HepG2 (cell line): ENCODE results near the gene THOC7. TPM values are rescaled to one million over a fixed set of nuclear protein-coding genes. Genes with fewer than 3 reads are reported as not detected.

ENCODE experiments used
- CBFB ChIP-seq: sonication (generic); formaldehyde crosslinking; IDR thresholded peaks from 2 replicates; pipeline ENCODE4 v1.4.0; 2020; ENCODE audit warnings: missing genetic modification reagents
- ETV5 ChIP-seq: IDR thresholded peaks from 2 replicates; pipeline ENCODE4 v1.6.1; 2018; ENCODE audit warnings: missing biosample characterization, missing genetic modification reagents, inconsistent platforms, borderline replicate concordance
- HDAC1 ChIP-seq: sonication (generic); formaldehyde crosslinking; IDR thresholded peaks from 2 replicates; pipeline ENCODE4 v1.5.1; 2020; ENCODE audit warnings: mild to moderate bottlenecking, missing genetic modification reagents
- HHEX ChIP-seq: IDR thresholded peaks from 2 replicates; pipeline ENCODE4 v1.6.1; 2016; ENCODE audit warnings: control low read depth
- HNF4A ChIP-seq: sonication (generic); formaldehyde crosslinking; IDR thresholded peaks from 2 replicates; pipeline ENCODE4 v1.4.0; 2020; ENCODE audit warnings: missing genetic modification reagents
- JUN ChIP-seq: sonication (generic); formaldehyde crosslinking; IDR thresholded peaks from 2 replicates; pipeline ENCODE4 v1.4.0; 2020; ENCODE audit warnings: mild to moderate bottlenecking, missing genetic modification reagents
- MIXL1 ChIP-seq: IDR thresholded peaks from 2 replicates; pipeline ENCODE4 v1.6.1; 2016
- SOX13 ChIP-seq, 3 experiments: fragments of 450-650 bp in 1 of 3; sonication (generic) in 1 of 3; formaldehyde crosslinking in 1 of 3; IDR thresholded peaks in 2 of 3; conservative IDR thresholded peaks in 1 of 3; 2 replicates each; pipeline versions ENCODE4 v1.5.0 to v1.6.1; 2016 to 2020; ENCODE audit warnings: antibody characterized with exemption in 1 of 3, mild to moderate bottlenecking in 1 of 3, missing compliant biosample characterization in 1 of 3, missing genetic modification reagents in 1 of 3, moderate library complexity in 1 of 3
- TAF1 ChIP-seq: sonication (generic); formaldehyde crosslinking; IDR thresholded peaks from 2 replicates; pipeline ENCODE4 v1.4.0; 2020; ENCODE audit warnings: missing genetic modification reagents
- TBX3 ChIP-seq: fragments of 450-650 bp; IDR thresholded peaks from 2 replicates; pipeline ENCODE4 v1.6.1; 2017; ENCODE audit warnings: antibody characterized with exemption, mild to moderate bottlenecking, inconsistent platforms, borderline replicate concordance
- TEAD2 ChIP-seq: sonication (generic); formaldehyde crosslinking; IDR thresholded peaks from 2 replicates; pipeline ENCODE4 v1.9.0; 2021; ENCODE audit warnings: missing genetic modification reagents
- YEATS2 ChIP-seq: sonication (generic); formaldehyde crosslinking; IDR thresholded peaks from 2 replicates; pipeline ENCODE4 v1.4.0; 2020; ENCODE audit warnings: missing genetic modification reagents, borderline replicate concordance
- ZFX ChIP-seq: sonication (generic); formaldehyde crosslinking; IDR thresholded peaks from 2 replicates; pipeline ENCODE4 v1.4.0; 2020; ENCODE audit warnings: mild to moderate bottlenecking, low read depth, missing genetic modification reagents, moderate library complexity
- ZMYM3 ChIP-seq: sonication (generic); formaldehyde crosslinking; IDR thresholded peaks from 2 replicates; pipeline ENCODE4 v1.5.1; 2020; ENCODE audit warnings: mild to moderate bottlenecking, missing genetic modification reagents
- ZNF225 ChIP-seq: sonication (generic); formaldehyde crosslinking; IDR thresholded peaks from 2 replicates; pipeline ENCODE4 v1.4.0; 2020; ENCODE audit warnings: mild to moderate bottlenecking, missing genetic modification reagents
- ZNF614 ChIP-seq: IDR thresholded peaks from 2 replicates; pipeline ENCODE4 v1.6.1; 2018; ENCODE audit warnings: missing biosample characterization, missing genetic modification reagents, inconsistent platforms, borderline replicate concordance
- polyA plus RNA-seq, 8 experiments: library from polyadenylated mRNA; depleted of rRNA in 3 of 8; stranded (reverse) in 7 of 8; unstranded in 1 of 8; fragments of >200 nt; fragmentation: Illumina TruSeq in 4 of 8; extraction: Trizol in 4 of 8; gene quantifications; 2 replicates each; pipeline versions ENCODE4 v1.2.1 to v1.2.3, GENCODE V29; 2011 to 2016; ENCODE audit warnings: low read depth in 4 of 8, missing spikeins in 1 of 8, mixed read lengths in 1 of 8; ENCODE audit not compliant: insufficient read depth in 1 of 8
- total RNA-seq, 5 experiments: library from RNA; depleted of rRNA; stranded (reverse); fragments of >200 nt; fragmentation: Illumina TruSeq; extraction: Trizol; gene quantifications; 2 replicates each; pipeline ENCODE4 v1.2.3, GENCODE V29; 2016; ENCODE audit warnings: low read depth in 1 of 5
- TF ChIP-seq, protein P1 (sequence below): sonication (generic); formaldehyde crosslinking; IDR thresholded peaks from 2 replicates; pipeline ENCODE4 v1.9.0; 2021; ENCODE audit warnings: missing genetic modification reagents, mild to moderate bottlenecking, borderline replicate concordance
- TF ChIP-seq, protein P2 (sequence below), 2 experiments: sonication (generic) in 1 of 2; formaldehyde crosslinking in 1 of 2; IDR thresholded peaks; 2 replicates each; pipeline versions ENCODE4 v1.4.0 to v1.6.1; 2018 to 2020; ENCODE audit warnings: missing genetic modification reagents in 2 of 2, borderline replicate concordance in 1 of 2, low read depth in 1 of 2, mild to moderate bottlenecking in 1 of 2, missing biosample characterization in 1 of 2
- TF ChIP-seq, protein P3 (sequence below): IDR thresholded peaks from 2 replicates; pipeline ENCODE4 v1.4.0; 2020; ENCODE audit warnings: mild to moderate bottlenecking, missing genetic modification reagents
- TF ChIP-seq, protein P4 (sequence below): sonication (generic); formaldehyde crosslinking; IDR thresholded peaks from 2 replicates; pipeline ENCODE4 v1.4.0; 2020; ENCODE audit warnings: mild to moderate bottlenecking, low read depth, missing genetic modification reagents

Gene THOC7
- total and polyA plus RNA-seq, 2 of the 13 experiments (the other 11 are each of a cell fraction or from before 2014, with no cell fraction given), result 32.8 to 63.5 TPM

DNA sequence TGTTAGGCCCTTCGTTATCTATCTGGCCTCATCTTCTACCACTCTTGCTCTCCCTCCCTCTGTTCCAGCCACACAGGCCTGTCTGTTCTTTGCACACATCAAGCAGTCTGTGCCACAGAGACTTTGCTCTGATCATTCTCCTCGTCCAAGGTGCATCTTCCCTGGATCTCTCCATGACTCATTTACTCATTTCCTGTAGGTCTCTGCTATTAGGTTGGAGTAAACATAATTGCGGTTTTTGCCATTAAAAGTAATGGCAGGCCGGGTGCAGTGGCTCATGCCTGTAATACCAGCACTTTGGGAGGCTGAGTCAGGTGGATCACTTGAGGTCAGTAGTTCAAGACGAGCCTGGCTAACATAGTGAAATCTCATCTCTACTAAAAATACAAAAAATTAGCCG is 54.0 kb downstream of the THOC7 start (continued):
- TF ChIP-seq SOX13 (IDR thresholded peaks at IDR 0.05), result no peak
- TF ChIP-seq SOX13 (CRISPR knock-in tag; conservative IDR thresholded peaks at IDR 0.05 in 1 of 2, IDR thresholded peaks at IDR 0.05 in 1 of 2), result peak in 1 of 2 experiments; percentile 38; a peak in 1 of 4 replicates
- 0 out of 2 replicates have a peak, but pooled peaks have one; percentile 43 for TF ChIP-seq HHEX (CRISPR knock-in tag)
- TF ChIP-seq MIXL1 (CRISPR knock-in tag), result peak; percentile 87
- TF ChIP-seq YEATS2, result peak; percentile 36; the same call in 1 of the 2 replicates
- TF ChIP-seq ZFX (CRISPR knock-in tag), result peak; percentile 38; the same call in 1 of the 2 replicates
- TF ChIP-seq, protein P1, sequence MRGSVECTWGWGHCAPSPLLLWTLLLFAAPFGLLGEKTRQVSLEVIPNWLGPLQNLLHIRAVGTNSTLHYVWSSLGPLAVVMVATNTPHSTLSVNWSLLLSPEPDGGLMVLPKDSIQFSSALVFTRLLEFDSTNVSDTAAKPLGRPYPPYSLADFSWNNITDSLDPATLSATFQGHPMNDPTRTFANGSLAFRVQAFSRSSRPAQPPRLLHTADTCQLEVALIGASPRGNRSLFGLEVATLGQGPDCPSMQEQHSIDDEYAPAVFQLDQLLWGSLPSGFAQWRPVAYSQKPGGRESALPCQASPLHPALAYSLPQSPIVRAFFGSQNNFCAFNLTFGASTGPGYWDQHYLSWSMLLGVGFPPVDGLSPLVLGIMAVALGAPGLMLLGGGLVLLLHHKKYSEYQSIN (CRISPR knock-in tag), result no peak
- TF ChIP-seq, protein P2, sequence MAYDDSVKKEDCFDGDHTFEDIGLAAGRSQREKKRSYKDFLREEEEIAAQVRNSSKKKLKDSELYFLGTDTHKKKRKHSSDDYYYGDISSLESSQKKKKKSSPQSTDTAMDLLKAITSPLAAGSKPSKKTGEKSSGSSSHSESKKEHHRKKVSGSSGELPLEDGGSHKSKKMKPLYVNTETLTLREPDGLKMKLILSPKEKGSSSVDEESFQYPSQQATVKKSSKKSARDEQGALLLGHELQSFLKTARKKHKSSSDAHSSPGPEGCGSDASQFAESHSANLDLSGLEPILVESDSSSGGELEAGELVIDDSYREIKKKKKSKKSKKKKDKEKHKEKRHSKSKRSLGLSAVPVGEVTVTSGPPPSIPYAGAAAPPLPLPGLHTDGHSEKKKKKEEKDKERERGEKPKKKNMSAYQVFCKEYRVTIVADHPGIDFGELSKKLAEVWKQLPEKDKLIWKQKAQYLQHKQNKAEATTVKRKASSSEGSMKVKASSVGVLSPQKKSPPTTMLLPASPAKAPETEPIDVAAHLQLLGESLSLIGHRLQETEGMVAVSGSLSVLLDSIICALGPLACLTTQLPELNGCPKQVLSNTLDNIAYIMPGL (CRISPR knock-in tag; IDR thresholded peaks at IDR 0.05; ENCODE audit: borderline replicate concordance in 1 of 2, low read depth in 1 of 2), result no peak
- TF ChIP-seq JUN, result peak; percentile 63; the same call in 1 of the 2 replicates
- TF ChIP-seq ETV5 (CRISPR knock-in tag), result peak; percentile 82; the same call in 1 of the 2 replicates
- TF ChIP-seq ZNF614, result no peak
- 0 out of 2 replicates have a peak, but pooled peaks have one; percentile 23 for TF ChIP-seq CBFB
- no peak for TF ChIP-seq TAF1 (CRISPR knock-in tag)
- TF ChIP-seq, protein P3, sequence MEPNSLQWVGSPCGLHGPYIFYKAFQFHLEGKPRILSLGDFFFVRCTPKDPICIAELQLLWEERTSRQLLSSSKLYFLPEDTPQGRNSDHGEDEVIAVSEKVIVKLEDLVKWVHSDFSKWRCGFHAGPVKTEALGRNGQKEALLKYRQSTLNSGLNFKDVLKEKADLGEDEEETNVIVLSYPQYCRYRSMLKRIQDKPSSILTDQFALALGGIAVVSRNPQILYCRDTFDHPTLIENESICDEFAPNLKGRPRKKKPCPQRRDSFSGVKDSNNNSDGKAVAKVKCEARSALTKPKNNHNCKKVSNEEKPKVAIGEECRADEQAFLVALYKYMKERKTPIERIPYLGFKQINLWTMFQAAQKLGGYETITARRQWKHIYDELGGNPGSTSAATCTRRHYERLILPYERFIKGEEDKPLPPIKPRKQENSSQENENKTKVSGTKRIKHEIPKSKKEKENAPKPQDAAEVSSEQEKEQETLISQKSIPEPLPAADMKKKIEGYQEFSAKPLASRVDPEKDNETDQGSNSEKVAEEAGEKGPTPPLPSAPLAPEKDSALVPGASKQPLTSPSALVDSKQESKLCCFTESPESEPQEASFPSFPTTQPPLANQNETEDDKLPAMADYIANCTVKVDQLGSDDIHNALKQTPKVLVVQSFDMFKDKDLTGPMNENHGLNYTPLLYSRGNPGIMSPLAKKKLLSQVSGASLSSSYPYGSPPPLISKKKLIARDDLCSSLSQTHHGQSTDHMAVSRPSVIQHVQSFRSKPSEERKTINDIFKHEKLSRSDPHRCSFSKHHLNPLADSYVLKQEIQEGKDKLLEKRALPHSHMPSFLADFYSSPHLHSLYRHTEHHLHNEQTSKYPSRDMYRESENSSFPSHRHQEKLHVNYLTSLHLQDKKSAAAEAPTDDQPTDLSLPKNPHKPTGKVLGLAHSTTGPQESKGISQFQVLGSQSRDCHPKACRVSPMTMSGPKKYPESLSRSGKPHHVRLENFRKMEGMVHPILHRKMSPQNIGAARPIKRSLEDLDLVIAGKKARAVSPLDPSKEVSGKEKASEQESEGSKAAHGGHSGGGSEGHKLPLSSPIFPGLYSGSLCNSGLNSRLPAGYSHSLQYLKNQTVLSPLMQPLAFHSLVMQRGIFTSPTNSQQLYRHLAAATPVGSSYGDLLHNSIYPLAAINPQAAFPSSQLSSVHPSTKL (CRISPR knock-in tag), result peak; percentile 79
- no peak for TF ChIP-seq TEAD2
- peak; percentile 44; the same call in 1 of the 2 replicates for TF ChIP-seq ZMYM3 (CRISPR knock-in tag)
- peak; percentile 58; the same call in 1 of the 2 replicates for TF ChIP-seq TBX3
- TF ChIP-seq HDAC1 (CRISPR knock-in tag), result 0 out of 2 replicates have a peak, but pooled peaks have one; percentile 47
- TF ChIP-seq, protein P4, sequence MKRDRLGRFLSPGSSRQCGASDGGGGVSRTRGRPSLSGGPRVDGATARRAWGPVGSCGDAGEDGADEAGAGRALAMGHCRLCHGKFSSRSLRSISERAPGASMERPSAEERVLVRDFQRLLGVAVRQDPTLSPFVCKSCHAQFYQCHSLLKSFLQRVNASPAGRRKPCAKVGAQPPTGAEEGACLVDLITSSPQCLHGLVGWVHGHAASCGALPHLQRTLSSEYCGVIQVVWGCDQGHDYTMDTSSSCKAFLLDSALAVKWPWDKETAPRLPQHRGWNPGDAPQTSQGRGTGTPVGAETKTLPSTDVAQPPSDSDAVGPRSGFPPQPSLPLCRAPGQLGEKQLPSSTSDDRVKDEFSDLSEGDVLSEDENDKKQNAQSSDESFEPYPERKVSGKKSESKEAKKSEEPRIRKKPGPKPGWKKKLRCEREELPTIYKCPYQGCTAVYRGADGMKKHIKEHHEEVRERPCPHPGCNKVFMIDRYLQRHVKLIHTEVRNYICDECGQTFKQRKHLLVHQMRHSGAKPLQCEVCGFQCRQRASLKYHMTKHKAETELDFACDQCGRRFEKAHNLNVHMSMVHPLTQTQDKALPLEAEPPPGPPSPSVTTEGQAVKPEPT, result no peak
- TF ChIP-seq HNF4A (CRISPR knock-in tag), result peak; percentile 63
- no peak for TF ChIP-seq ZNF225 (CRISPR knock-in tag)
